ENCODE measurements around the gene SKI.
A peak's percentile ranks its signal among the peaks of the same experiment; 100 is the strongest.

Gene SKI

GRCh38 chr1:2210786-2211185 lies 17.3 kb upstream of the SKI start:
- H3K4me3 ChIP-seq (ENCODE audit: low read length): no peak overlapping the region
- TF ChIP-seq ZNF274 (IDR thresholded peaks at IDR 0.05; ENCODE audit: low read depth, low read length): no peak

- TF ChIP-seq ZNF274 (IDR thresholded peaks at IDR 0.05; ENCODE audit: low read depth, low read length): no peak
- H3K4me3 ChIP-seq (ENCODE audit: low read length): no peak overlapping the region
Measured at GRCh38 chr1:2212274-2212531, 15.9 kb upstream of the SKI start.

- no peak for TF ChIP-seq ZNF274 (IDR thresholded peaks at IDR 0.05; ENCODE audit: low read depth, low read length)
- H3K4me3 ChIP-seq (ENCODE audit: low read length): no peak overlapping the region
Measured at GRCh38 chr1:2212532-2213491, 15.3 kb upstream of the SKI start.

- H3K4me3 ChIP-seq (ENCODE audit: low read length): no peak overlapping the region
- TF ChIP-seq ZNF274 (IDR thresholded peaks at IDR 0.05; ENCODE audit: low read depth, low read length): no peak
Measured at GRCh38 chr1:2213576-2214505, 14.3 kb upstream of the SKI start.

GRCh38 chr1:2214541-2215241 lies 13.4 kb upstream of the SKI start:
- no peak for TF ChIP-seq ZNF274 (IDR thresholded peaks at IDR 0.05; ENCODE audit: low read depth, low read length)
- no peak overlapping the region for H3K4me3 ChIP-seq (ENCODE audit: low read length)

- TF ChIP-seq ZNF274 (IDR thresholded peaks at IDR 0.05; ENCODE audit: low read depth, low read length): no peak
- no peak overlapping the region for H3K4me3 ChIP-seq (ENCODE audit: low read length)
Measured at GRCh38 chr1:2215329-2215728, 12.8 kb upstream of the SKI start.

- no peak overlapping the region for H3K4me3 ChIP-seq (ENCODE audit: low read length)
- no peak for TF ChIP-seq ZNF274 (IDR thresholded peaks at IDR 0.05; ENCODE audit: low read depth, low read length)
Measured at GRCh38 chr1:2215909-2216766, 12.0 kb upstream of the SKI start.

GRCh38 chr1:2216767-2217058 lies 11.4 kb upstream of the SKI start:
- no peak for TF ChIP-seq ZNF274 (IDR thresholded peaks at IDR 0.05; ENCODE audit: low read depth, low read length)
- no peak overlapping the region for H3K4me3 ChIP-seq (ENCODE audit: low read length)

GRCh38 chr1:2221271-2221670 lies 6.8 kb upstream of the SKI start:
- H3K4me3 ChIP-seq (ENCODE audit: low read length): no peak overlapping the region
- no peak for TF ChIP-seq ZNF274 (IDR thresholded peaks at IDR 0.05; ENCODE audit: low read depth, low read length)

- no peak for TF ChIP-seq ZNF274 (IDR thresholded peaks at IDR 0.05; ENCODE audit: low read depth, low read length)
Measured at GRCh38 chr1:2224170-2224584, 3.9 kb upstream of the SKI start.

GRCh38 chr1:2224631-2225428 lies 3.3 kb upstream of the SKI start:
- no peak for TF ChIP-seq ZNF274 (IDR thresholded peaks at IDR 0.05; ENCODE audit: low read depth, low read length)
- no peak overlapping the region for H3K4me3 ChIP-seq (ENCODE audit: low read length)

More at GRCh38 chr1:2224170-2224584, 3.9 kb upstream of the SKI start:
- H3K4me3 ChIP-seq (ENCODE audit: low read length): no peak overlapping the region

- no peak for TF ChIP-seq ZNF274 (IDR thresholded peaks at IDR 0.05; ENCODE audit: low read depth, low read length)
- peak overlapping the region; percentile 78; the same call in 1 of the 2 replicates for H3K4me3 ChIP-seq (ENCODE audit: low read length)
Measured at GRCh38 chr1:2226525-2227345, 1.4 kb upstream of the SKI start.
